HUES48 (cell line): ENCODE measurements around the gene TAF1D.
"Not testable (repeated sequence)": the region's sequence is repeated elsewhere in the genome, so short reads cannot be mapped to it uniquely, and the experiment has no call there.

Experiments used
- H3K27ac ChIP-seq: one replicate; pipeline ENCODE4 v1.7.0; 2013; ENCODE audit warnings: low read depth, low read length, inconsistent platforms
- H3K27me3 ChIP-seq: 2 replicates; pipeline ENCODE4 v1.6.1; 2013; ENCODE audit warnings: mild to moderate bottlenecking, low read length; ENCODE audit not compliant: control insufficient read depth, insufficient read depth
- H3K36me3 ChIP-seq: 2 replicates; pipeline ENCODE4 v1.6.1; 2013; ENCODE audit warnings: low read length; ENCODE audit not compliant: control insufficient read depth, insufficient read depth
- H3K4me1 ChIP-seq: 2 replicates; pipeline ENCODE4 v1.6.1; 2013; ENCODE audit warnings: mild to moderate bottlenecking, low read length; ENCODE audit not compliant: control insufficient read depth, insufficient read depth
- H3K4me3 ChIP-seq: 2 replicates; pipeline ENCODE4 v1.5.1; 2013; ENCODE audit warnings: mild to moderate bottlenecking, low read depth, low read length
- H3K9ac ChIP-seq: 2 replicates; pipeline ENCODE4 v1.6.1; 2013; ENCODE audit warnings: mild to moderate bottlenecking, low read depth, low read length, moderate library complexity
- H3K9me3 ChIP-seq: 2 replicates; pipeline ENCODE4 v1.6.1; 2013; ENCODE audit warnings: low read length; ENCODE audit not compliant: control insufficient read depth, insufficient read depth

TAF1D gene

DNA sequence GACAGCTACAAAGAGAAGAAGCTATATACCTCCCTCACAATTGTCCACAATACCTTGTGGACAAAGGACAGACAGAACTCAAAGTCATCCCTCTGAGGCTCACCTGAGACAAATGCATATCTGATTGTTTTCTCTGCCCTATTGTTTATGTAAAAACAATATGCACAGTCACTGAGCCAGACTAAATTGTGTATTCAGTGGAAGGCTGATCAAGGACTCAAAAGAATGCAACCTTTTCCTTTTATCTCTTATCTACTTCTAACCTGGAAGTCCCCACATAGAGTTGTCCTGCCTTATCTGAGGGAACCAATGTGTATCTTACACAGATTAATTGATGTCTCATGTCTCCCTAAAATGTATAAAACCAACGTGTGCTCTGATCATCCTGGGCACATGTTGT is 28.9 kb upstream of the TAF1D start:
- Histone ChIP-seq H3K27ac (no peak overlapping the region), H3K4me1 (no peaks in the 10 kb centered on the region), H3K9ac (no peak overlapping the region), H3K9me3 (no peaks in the 10 kb centered on the region), H3K4me3 (no peak overlapping the region), H3K36me3 (no peaks in the 10 kb centered on the region), H3K27me3 (no peaks in the 10 kb centered on the region)

GRCh38 chr11:93767018-93767417 is 25.7 kb upstream of the TAF1D start:
- H3K27ac ChIP-seq: no peak overlapping the region
- no peak overlapping the region for H3K9ac ChIP-seq
- no peaks in the 10 kb centered on the region for H3K27me3 ChIP-seq
- no peaks in the 10 kb centered on the region for H3K9me3 ChIP-seq
- no peak overlapping the region for H3K4me3 ChIP-seq
- peaks cover 27% of the 10 kb centered on the region for H3K36me3 ChIP-seq
- no peaks in the 10 kb centered on the region for H3K4me1 ChIP-seq

GRCh38 chr11:93766504-93766903 is 25.2 kb upstream of the TAF1D start:
- Histone ChIP-seq H3K36me3 (peaks cover 32% of the 10 kb centered on the region), H3K27me3 (no peaks in the 10 kb centered on the region), H3K4me3 (no peak overlapping the region), H3K27ac (no peak overlapping the region), H3K9ac (no peak overlapping the region), H3K4me1 (no peaks in the 10 kb centered on the region), H3K9me3 (no peaks in the 10 kb centered on the region)

- H3K9ac ChIP-seq: no peak overlapping the region
- no peaks in the 10 kb centered on the region for H3K9me3 ChIP-seq
- H3K27ac ChIP-seq: no peak overlapping the region
- H3K4me3 ChIP-seq: no peak overlapping the region
- H3K27me3 ChIP-seq: no peaks in the 10 kb centered on the region
- H3K4me1 ChIP-seq: no peaks in the 10 kb centered on the region
- peaks cover 41% of the 10 kb centered on the region for H3K36me3 ChIP-seq
Measured at GRCh38 chr11:93765551-93765950, 24.3 kb upstream of the TAF1D start.

- H3K9me3 ChIP-seq: no peaks in the 10 kb centered on the region
- H3K27me3 ChIP-seq: no peaks in the 10 kb centered on the region
- peaks cover 73% of the 10 kb centered on the region for H3K36me3 ChIP-seq
- H3K4me1 ChIP-seq: no peaks in the 10 kb centered on the region
- H3K27ac ChIP-seq: no peak overlapping the region
- no peak overlapping the region for H3K4me3 ChIP-seq
- H3K9ac ChIP-seq: no peak overlapping the region
Measured at GRCh38 chr11:93761910-93762309, 20.6 kb upstream of the TAF1D start.

DNA sequence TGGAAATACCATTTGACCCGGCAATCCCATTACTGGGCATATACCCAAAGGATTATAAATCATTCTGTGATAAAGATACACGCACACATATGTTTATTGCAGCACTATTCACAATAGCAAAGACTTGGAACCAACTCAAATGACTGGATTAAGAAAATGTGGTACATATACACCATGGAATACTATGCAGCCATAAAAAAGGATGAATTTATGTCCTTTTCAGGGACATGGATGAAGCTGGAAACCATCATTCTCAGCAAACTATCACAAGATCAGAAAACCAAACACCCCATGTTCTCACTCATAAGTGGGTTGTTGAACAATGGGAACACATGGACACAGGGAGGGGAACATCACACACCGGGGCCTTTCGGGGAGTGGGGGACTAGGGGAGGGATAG is 17.8 kb upstream of the TAF1D start:
- H3K36me3 ChIP-seq: peaks cover 90% of the 10 kb centered on the region
- not testable (repeated sequence) for H3K27ac ChIP-seq, H3K9me3 ChIP-seq, H3K4me3 ChIP-seq, H3K27me3 ChIP-seq, H3K4me1 ChIP-seq, H3K9ac ChIP-seq

GRCh38 chr11:93757924-93758865 is 16.9 kb upstream of the TAF1D start:
- no peak overlapping the region for H3K4me3 ChIP-seq
- no peaks in the 10 kb centered on the region for H3K9me3 ChIP-seq
- H3K9ac ChIP-seq: no peak overlapping the region
- H3K4me1 ChIP-seq: no peaks in the 10 kb centered on the region
- H3K27ac ChIP-seq: no peak overlapping the region
- H3K27me3 ChIP-seq: no peaks in the 10 kb centered on the region
- H3K36me3 ChIP-seq: peaks cover 91% of the 10 kb centered on the region

DNA sequence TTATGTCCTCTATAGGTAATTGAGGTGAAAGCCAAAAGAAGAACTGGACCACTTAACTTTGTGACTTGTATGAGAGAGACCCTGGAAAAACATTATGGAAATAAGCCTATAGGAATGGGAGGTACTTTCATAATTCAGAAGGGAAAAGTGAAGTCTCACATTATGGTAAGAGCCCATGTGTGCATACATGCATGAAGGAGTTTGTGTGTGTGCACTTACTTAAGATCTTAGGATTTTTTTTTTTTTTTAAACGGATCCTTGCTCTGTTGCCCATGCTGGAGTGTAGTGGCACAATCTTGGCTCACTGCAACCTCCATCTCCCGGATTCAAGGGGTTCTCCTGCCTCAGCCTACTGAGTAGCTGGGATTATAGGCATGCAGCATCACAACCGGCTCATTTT is 16.0 kb upstream of the TAF1D start:
- no peak overlapping the region for H3K27ac ChIP-seq
- H3K36me3 ChIP-seq: peaks cover 82% of the 10 kb centered on the region
- H3K4me1 ChIP-seq: no peaks in the 10 kb centered on the region
- H3K27me3 ChIP-seq: no peaks in the 10 kb centered on the region
- H3K9ac ChIP-seq: no peak overlapping the region
- H3K4me3 ChIP-seq: no peak overlapping the region
- H3K9me3 ChIP-seq: no peaks in the 10 kb centered on the region

GRCh38 chr11:93756748-93757147 is 15.5 kb upstream of the TAF1D start:
- Histone ChIP-seq H3K27ac (no peak overlapping the region), H3K27me3 (no peaks in the 10 kb centered on the region), H3K36me3 (peaks cover 77% of the 10 kb centered on the region)

DNA sequence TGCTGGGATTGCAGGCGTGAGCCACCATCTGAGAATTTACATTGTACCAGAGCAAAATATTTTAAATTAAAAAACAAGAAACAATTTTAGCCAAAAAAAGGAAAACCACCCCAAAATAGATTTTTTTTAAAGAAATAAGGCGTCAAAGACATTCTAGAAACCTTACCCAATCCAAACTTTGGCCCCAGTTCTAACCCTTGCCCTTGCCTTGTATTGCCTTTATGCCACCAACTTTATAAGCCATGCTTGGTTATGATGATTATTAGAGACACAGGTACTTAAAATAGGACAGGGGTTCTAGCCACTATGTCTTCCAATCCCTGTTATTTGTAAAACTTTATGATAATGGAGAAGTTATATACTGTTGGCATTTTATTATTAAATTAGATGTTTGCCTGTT is 11.9 kb upstream of the TAF1D start:
- Histone ChIP-seq H3K9ac (no peak overlapping the region), H3K27me3 (no peaks in the 10 kb centered on the region), H3K4me3 (no peak overlapping the region), H3K9me3 (no peaks in the 10 kb centered on the region), H3K36me3 (peaks cover 47% of the 10 kb centered on the region), H3K4me1 (peaks cover 7% of the 10 kb centered on the region; the same call in 1 of the 2 replicates), H3K27ac (no peak overlapping the region)

More at GRCh38 chr11:93756748-93757147, 15.5 kb upstream of the TAF1D start:
- Histone ChIP-seq H3K4me1 (no peaks in the 10 kb centered on the region), H3K9me3 (no peaks in the 10 kb centered on the region), H3K9ac (no peak overlapping the region), H3K4me3 (no peak overlapping the region)

- Histone ChIP-seq H3K36me3 (peaks cover 24% of the 10 kb centered on the region), H3K9me3 (no peaks in the 10 kb centered on the region), H3K9ac (no peak overlapping the region)
Measured at GRCh38 chr11:93751001-93751400, 9.7 kb upstream of the TAF1D start.

More at GRCh38 chr11:93751001-93751400, 9.7 kb upstream of the TAF1D start:
- H3K4me3 ChIP-seq: no peak overlapping the region
- no peak overlapping the region for H3K27ac ChIP-seq
- H3K27me3 ChIP-seq: no peaks in the 10 kb centered on the region
- peaks cover 7% of the 10 kb centered on the region; the same call in 1 of the 2 replicates for H3K4me1 ChIP-seq
